ENCODE measurements around the gene USP17L5. TPM values are rescaled to one million over a fixed set of nuclear protein-coding genes. Genes with fewer than 3 reads are reported as not detected.

The USP17L5 gene
- total and polyA plus RNA-seq, 2 of the 4 experiments (the other 2 are of a cell fraction): not detected

Other genes with a start within 250 kb of the USP17L5 start
- gene FAM90A26, start 169.0 kb upstream of the USP17L5 start, total RNA-seq (2012; rRNA removed): not detected in 2 replicates
- not detected in 2 replicates for gene FAM90A26, start 169.0 kb upstream of the USP17L5 start, polyA plus RNA-seq (2012; rRNA removed)
- not detected in 2 replicates for gene USP17L10, start 128.7 kb upstream of the USP17L5 start, total RNA-seq (2012; rRNA removed)
- not detected in 2 replicates for gene USP17L10, start 128.7 kb upstream of the USP17L5 start, polyA plus RNA-seq (2012; rRNA removed)
- not detected in 2 replicates for gene USP17L11, start 124.0 kb upstream of the USP17L5 start, total RNA-seq (2012; rRNA removed)
- not detected in 2 replicates for gene USP17L11, start 124.0 kb upstream of the USP17L5 start, polyA plus RNA-seq (2012; rRNA removed)
- gene USP17L12, start 119.3 kb upstream of the USP17L5 start, total RNA-seq (2012; rRNA removed): not detected in 2 replicates
- gene USP17L12, start 119.3 kb upstream of the USP17L5 start, polyA plus RNA-seq (2012; rRNA removed): not detected in 2 replicates
- not detected in 2 replicates for gene USP17L13, start 114.5 kb upstream of the USP17L5 start, total RNA-seq (2012; rRNA removed)
- gene USP17L13, start 114.5 kb upstream of the USP17L5 start, polyA plus RNA-seq (2012; rRNA removed): not detected in 2 replicates
- not detected in 2 replicates for gene USP17L15, start 105.0 kb upstream of the USP17L5 start, total RNA-seq (2012; rRNA removed)
- gene USP17L15, start 105.0 kb upstream of the USP17L5 start, polyA plus RNA-seq (2012; rRNA removed): not detected in 2 replicates
- not detected in 2 replicates for gene USP17L17, start 95.5 kb upstream of the USP17L5 start, total RNA-seq (2012; rRNA removed)
- gene USP17L17, start 95.5 kb upstream of the USP17L5 start, polyA plus RNA-seq (2012; rRNA removed): not detected in 2 replicates
- not detected in 2 replicates for gene USP17L18, start 90.8 kb upstream of the USP17L5 start, total RNA-seq (2012; rRNA removed)
- gene USP17L18, start 90.8 kb upstream of the USP17L5 start, polyA plus RNA-seq (2012; rRNA removed): not detected in 2 replicates
- gene USP17L19, start 86.0 kb upstream of the USP17L5 start, total RNA-seq (2012; rRNA removed): not detected in 2 replicates
- gene USP17L19, start 86.0 kb upstream of the USP17L5 start, polyA plus RNA-seq (2012; rRNA removed): not detected in 2 replicates
- not detected in 2 replicates for gene USP17L20, start 81.3 kb upstream of the USP17L5 start, total RNA-seq (2012; rRNA removed)
- gene USP17L20, start 81.3 kb upstream of the USP17L5 start, polyA plus RNA-seq (2012; rRNA removed): not detected in 2 replicates
- gene USP17L21, start 76.5 kb upstream of the USP17L5 start, total RNA-seq (2012; rRNA removed): not detected in 2 replicates
- gene USP17L21, start 76.5 kb upstream of the USP17L5 start, polyA plus RNA-seq (2012; rRNA removed): not detected in 2 replicates
- gene USP17L22, start 71.8 kb upstream of the USP17L5 start, total RNA-seq (2012; rRNA removed): not detected in 2 replicates
- not detected in 2 replicates for gene USP17L22, start 71.8 kb upstream of the USP17L5 start, polyA plus RNA-seq (2012; rRNA removed)
- not detected in 2 replicates for gene USP17L24, start 14.2 kb upstream of the USP17L5 start, total RNA-seq (2012; rRNA removed)
- gene USP17L24, start 14.2 kb upstream of the USP17L5 start, polyA plus RNA-seq (2012; rRNA removed): not detected in 2 replicates
- gene USP17L25, start 9.5 kb upstream of the USP17L5 start, total RNA-seq (2012; rRNA removed): not detected in 2 replicates
- gene USP17L25, start 9.5 kb upstream of the USP17L5 start, polyA plus RNA-seq (2012; rRNA removed): not detected in 2 replicates
- gene USP17L26, start 4.7 kb upstream of the USP17L5 start, total RNA-seq (2012; rRNA removed): not detected in 2 replicates
- not detected in 2 replicates for gene USP17L26, start 4.7 kb upstream of the USP17L5 start, polyA plus RNA-seq (2012; rRNA removed)
- not detected in 2 replicates for gene USP17L27, start 4.7 kb downstream of the USP17L5 start, total RNA-seq (2012; rRNA removed)
- gene USP17L27, start 4.7 kb downstream of the USP17L5 start, polyA plus RNA-seq (2012; rRNA removed): not detected in 2 replicates
- not detected in 2 replicates for gene USP17L28, start 9.5 kb downstream of the USP17L5 start, total RNA-seq (2012; rRNA removed)
- not detected in 2 replicates for gene USP17L28, start 9.5 kb downstream of the USP17L5 start, polyA plus RNA-seq (2012; rRNA removed)
- gene USP17L29, start 14.2 kb downstream of the USP17L5 start, total RNA-seq (2012; rRNA removed): not detected in 2 replicates
- not detected in 2 replicates for gene USP17L29, start 14.2 kb downstream of the USP17L5 start, polyA plus RNA-seq (2012; rRNA removed)
- gene USP17L30, start 23.7 kb downstream of the USP17L5 start, total RNA-seq (2012; rRNA removed): not detected in 2 replicates
- not detected in 2 replicates for gene USP17L30, start 23.7 kb downstream of the USP17L5 start, polyA plus RNA-seq (2012; rRNA removed)
- not detected in 2 replicates for gene DEFB131A, start 105.0 kb downstream of the USP17L5 start, total RNA-seq (2012; rRNA removed)
- gene DEFB131A, start 105.0 kb downstream of the USP17L5 start, polyA plus RNA-seq (2012; rRNA removed): not detected in 2 replicates